Erythroblast (primary cell): Measurements from ENCODE around the gene SSC4D.
"Not testable (repeated sequence)": the region's sequence is repeated elsewhere in the genome, so short reads cannot be mapped to it uniquely, and the experiment has no call there.

Source experiments
- GATA1 ChIP-seq: IDR thresholded peaks from 2 replicates; pipeline ENCODE4 v1.6.1; 2011; ENCODE audit warnings: low read depth, mild to moderate bottlenecking, control low read depth, low read length, moderate library complexity
- POLR2A ChIP-seq: IDR thresholded peaks from 2 replicates; pipeline ENCODE4 v1.6.1; 2011; ENCODE audit warnings: mild to moderate bottlenecking, low read length

DNA sequence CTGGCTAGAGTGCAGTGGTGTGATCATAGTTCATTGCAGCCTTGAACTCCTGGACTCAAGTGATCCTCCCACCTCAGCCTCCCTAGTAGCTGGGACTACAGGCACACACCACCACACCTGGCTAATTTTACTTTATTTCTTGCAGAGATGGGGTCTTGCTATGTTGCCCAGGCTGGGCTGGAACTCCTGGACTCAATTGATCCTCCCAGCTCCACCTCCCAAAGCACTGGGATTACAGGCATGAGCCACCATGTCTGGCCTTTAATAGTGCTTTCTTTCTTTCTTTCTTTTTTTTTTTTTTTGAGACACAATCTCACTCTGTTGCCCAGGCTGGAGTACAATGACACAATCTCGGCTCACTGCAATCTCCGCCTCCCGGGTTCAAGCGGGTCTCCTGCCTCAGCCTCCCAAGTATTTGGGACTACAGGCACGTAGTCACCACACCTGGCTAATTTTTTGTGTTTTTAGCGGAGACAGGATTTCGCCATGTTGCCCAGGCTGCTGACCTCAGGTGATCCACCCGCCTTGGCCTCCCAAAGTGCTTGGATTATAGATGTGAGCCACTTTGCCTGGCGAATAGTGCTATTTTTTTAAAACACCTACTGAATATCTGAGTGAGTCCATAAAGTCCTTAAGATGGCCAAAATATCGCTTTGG, 8.3 kb upstream of the SSC4D start:
- TF ChIP-seq POLR2A, GATA1: not testable (repeated sequence)
